AG09309 (cell line): Measurements from ENCODE around the gene FRY.

Source experiments
- DNase-seq: peaks from one replicate; pipeline ENCODE4 v3.0.0-alpha.2; 2010; ENCODE audit warnings: low read depth
- H3K4me3 ChIP-seq: 2 replicates; pipeline ENCODE4 v1.5.1; 2011; ENCODE audit warnings: mild to moderate bottlenecking, low read depth, low read length, moderate library complexity; ENCODE audit not compliant: control insufficient read depth
- CTCF ChIP-seq: IDR thresholded peaks from 2 replicates; pipeline ENCODE4 v1.5.1; 2011; ENCODE audit warnings: mild to moderate bottlenecking, low read depth, low read length, inconsistent platforms; ENCODE audit not compliant: insufficient read depth, control insufficient read depth; ENCODE audit errors: missing control alignments

The FRY gene

DNA sequence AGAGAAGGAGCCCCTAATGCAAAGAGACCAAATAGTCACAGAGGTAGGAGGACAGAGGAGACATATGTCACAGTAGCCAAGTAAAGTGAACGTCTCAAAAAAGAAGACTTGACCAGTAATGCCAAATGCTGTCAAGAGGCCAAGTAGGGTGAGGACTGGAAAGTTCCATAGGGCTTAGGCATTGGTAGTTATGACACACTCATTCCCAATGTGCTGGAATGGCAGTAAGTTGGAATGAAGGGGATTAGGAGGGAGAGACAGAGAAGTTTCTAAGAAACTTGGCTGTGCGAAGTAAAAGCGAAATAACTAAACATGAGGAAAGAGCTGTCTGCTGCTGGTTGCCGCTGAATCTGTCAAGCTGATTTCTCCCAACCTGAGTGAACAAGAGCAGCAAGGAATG lies 14.9 kb upstream of the FRY start:
- no peak for DNase-seq
- no peak for TF ChIP-seq CTCF
- H3K4me3 ChIP-seq: no peak overlapping the region

- no peak for DNase-seq
- TF ChIP-seq CTCF: no peak
- H3K4me3 ChIP-seq: no peak overlapping the region
Observed at GRCh38 chr13:32017474-32017873, 14.1 kb upstream of the FRY start.

DNA sequence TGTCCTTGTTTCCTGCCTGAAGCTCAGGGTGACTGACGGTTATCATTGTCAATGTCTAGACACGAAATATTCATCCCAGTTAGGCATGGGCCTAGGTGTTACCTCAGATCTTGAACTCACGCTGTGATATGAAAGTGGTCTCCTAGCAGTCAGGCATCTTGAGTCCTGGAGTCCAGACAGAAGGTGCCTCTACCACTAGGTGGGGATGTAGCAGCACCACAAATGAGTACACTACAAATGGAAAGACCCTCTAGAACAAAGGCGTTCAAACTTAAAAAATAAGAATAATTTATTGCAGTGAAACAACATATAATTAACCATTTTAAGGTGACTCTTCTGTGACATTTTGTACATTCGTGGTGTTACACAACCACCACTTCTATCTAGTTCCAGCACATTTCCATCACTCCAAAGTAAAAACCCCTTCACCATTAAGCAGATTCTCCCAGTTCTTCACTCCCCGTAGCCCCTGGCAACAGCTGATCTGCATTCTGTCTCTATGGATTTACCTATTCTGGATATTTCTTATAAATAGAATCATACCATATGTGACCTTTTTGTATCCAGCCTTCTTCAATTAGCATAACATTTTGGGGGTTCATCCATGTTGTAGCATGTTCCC lies 11.9 kb upstream of the FRY start:
- no peak overlapping the region for H3K4me3 ChIP-seq
- DNase-seq: no peak

DNA sequence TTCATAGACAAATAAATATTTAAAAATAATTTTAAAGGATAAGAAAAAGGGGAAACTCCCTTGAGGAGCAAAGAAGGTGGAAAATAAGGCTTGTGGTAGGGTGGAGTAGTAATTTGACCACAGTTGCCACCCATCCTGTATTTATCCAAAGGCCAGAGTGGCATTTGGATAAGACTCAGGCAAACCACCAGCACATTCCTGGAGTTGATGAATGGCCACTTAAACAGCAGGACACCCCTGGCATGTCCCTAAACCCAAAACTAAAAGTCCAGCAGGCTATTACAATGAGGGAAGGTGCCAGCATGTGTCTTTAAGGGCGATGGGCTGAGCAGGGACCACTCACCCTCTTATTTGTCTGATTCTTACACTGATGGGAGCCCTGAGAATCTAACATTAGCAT lies 9.8 kb upstream of the FRY start:
- DNase-seq: no peak
- H3K4me3 ChIP-seq: no peak overlapping the region
- no peak for TF ChIP-seq CTCF

More for the DNA sequence above, 11.9 kb upstream of the FRY start:
- peak; percentile 86 for TF ChIP-seq CTCF

- no peak overlapping the region for H3K4me3 ChIP-seq
- no peak for TF ChIP-seq CTCF
- DNase-seq: no peak
Observed at GRCh38 chr13:32022311-32022710, 9.3 kb upstream of the FRY start.

DNA sequence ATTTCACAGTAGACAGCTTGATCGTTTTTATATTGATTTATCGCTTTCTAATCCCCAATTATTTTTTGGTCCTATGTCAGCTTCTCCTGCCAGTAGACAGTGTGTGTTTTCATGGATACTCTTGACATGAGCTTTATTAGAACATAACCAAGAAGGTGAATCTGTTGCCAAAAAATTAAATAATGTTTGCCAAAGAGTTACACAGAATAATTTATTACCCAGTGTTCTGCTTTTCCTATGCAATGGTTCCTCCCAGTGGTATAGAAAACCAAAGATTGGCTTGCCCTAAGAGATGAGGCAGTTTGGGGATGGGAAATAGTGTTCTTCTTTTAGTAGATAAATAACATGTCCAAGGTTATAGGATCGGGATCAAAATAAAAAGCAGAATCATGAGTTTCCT lies 8.5 kb upstream of the FRY start:
- no peak for TF ChIP-seq CTCF
- no peak for DNase-seq
- no peak overlapping the region for H3K4me3 ChIP-seq

DNA sequence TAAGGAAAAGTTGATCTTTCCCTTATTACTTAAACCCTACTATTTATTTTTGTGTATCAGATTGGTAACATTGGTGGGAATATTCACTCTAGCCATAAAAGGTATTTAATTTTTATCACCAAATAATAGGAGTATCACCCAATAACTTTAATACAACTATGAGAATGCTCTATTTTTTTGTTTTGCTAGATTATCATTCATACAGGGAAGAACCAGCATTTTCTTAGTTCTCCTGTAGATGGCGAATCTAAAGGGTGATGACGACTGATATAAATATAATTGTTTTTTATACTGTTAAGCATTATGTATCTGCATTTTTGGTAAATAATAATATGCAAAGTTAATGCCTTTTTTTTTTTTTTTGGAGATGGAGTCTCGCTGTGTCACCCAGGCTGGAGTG lies 7.9 kb upstream of the FRY start:
- no peak for DNase-seq
- TF ChIP-seq CTCF: no peak

More for the DNA sequence above, 7.9 kb upstream of the FRY start:
- H3K4me3 ChIP-seq: no peak overlapping the region
